GM12878 (cell line): ENCODE results near the gene FIBCD1. TPM values are rescaled to one million over a fixed set of nuclear protein-coding genes. Genes with fewer than 3 reads are reported as not detected.

Source experiments
- ATAC-seq: fragments of 200-7000 bp; cut with Tn5 transposase; 3 replicates; pipeline ENCODE4 v1.9.1; 2020; ENCODE audit warnings: mild to moderate bottlenecking, moderate library complexity
- BruUV-seq: library from RNA; stranded (reverse); fragments of 400-500 nt; replicated peaks from 2 replicates; lab custom pipeline; 2021; lab: Mats Ljungman, UMichigan
- CTCF ChIA-PET: fragments of 300-600 bp; sonication (Branson Sonifier 250); formaldehyde crosslinking; extraction: SDS; loops from one replicate; lab custom pipeline; 2021; ENCODE audit warnings: inconsistent platforms; lab: Yijun Ruan, JAX
- POLR2A ChIA-PET: fragments of 350-600 bp; formaldehyde crosslinking; extraction: SDS; loops from one replicate; lab custom pipeline; 2021; ENCODE audit warnings: inconsistent platforms; lab: Charles Lee
- RAD21 ChIA-PET: fragments of 300-600 bp; sonication (Branson Sonifier 250); formaldehyde crosslinking; loops from one replicate; lab custom pipeline; 2023; ENCODE audit warnings: antibody characterized with exemption; ENCODE audit not compliant: unreplicated experiment; lab: Charles Lee
- SMC1A ChIA-PET: fragments of 300-600 bp; sonication (Branson Sonifier 250); formaldehyde crosslinking; loops from one replicate; lab custom pipeline; 2023; ENCODE audit not compliant: unreplicated experiment, uncharacterized antibody; lab: Charles Lee
- DNase-seq: peaks from one replicate; pipeline ENCODE4 v3.0.0-alpha.2; 2011; ENCODE audit warnings: low read depth, low spot score
- FAIRE-seq: peaks from 3 replicates; lab custom pipeline; 2011; peaks lifted over from hg19 to GRCh38; lab: Jason Lieb, UNC
- H2AFZ ChIP-seq: 2 replicates; pipeline ENCODE4 v1.6.0; 2011; ENCODE audit warnings: low read depth, low read length, control low read depth; ENCODE audit not compliant: control insufficient read depth
- H3K27ac ChIP-seq: 2 replicates; pipeline ENCODE4 v1.5.1; 2011; ENCODE audit warnings: control low read depth; ENCODE audit not compliant: control insufficient read depth, insufficient read depth
- H3K27me3 ChIP-seq, 2 experiments: replicated peaks in 1 of 2; 2 replicates each; pipeline versions ENCODE4 v1.6.0 to v1.6.1; 2011; ENCODE audit warnings: low read length in 1 of 2; ENCODE audit not compliant: control insufficient read depth in 2 of 2, insufficient read depth in 2 of 2
- H3K36me3 ChIP-seq, 2 experiments: 2 replicates each; pipeline ENCODE4 v1.5.1; 2011; ENCODE audit warnings: low read length in 1 of 2; ENCODE audit not compliant: control insufficient read depth in 2 of 2, insufficient read depth in 2 of 2
- H3K4me1 ChIP-seq: 2 replicates; pipeline ENCODE4 v1.6.1; 2011; ENCODE audit warnings: mild to moderate bottlenecking, low read length, moderate library complexity, mixed read lengths; ENCODE audit not compliant: control insufficient read depth, insufficient read depth
- H3K4me2 ChIP-seq: 2 replicates; pipeline ENCODE4 v1.6.0; 2011; ENCODE audit warnings: control low read depth; ENCODE audit not compliant: control insufficient read depth, insufficient read depth
- H3K4me3 ChIP-seq: fragments of 200-600 bp; sonication (generic); 2 replicates; pipeline ENCODE4 v1.5.1; 2016
- H3K79me2 ChIP-seq: 2 replicates; pipeline ENCODE4 v1.6.0; 2011; ENCODE audit warnings: low read length; ENCODE audit not compliant: control insufficient read depth, insufficient read depth
- H3K9ac ChIP-seq: 2 replicates; pipeline ENCODE4 v1.8.0; 2011; ENCODE audit warnings: low read length, control low read depth, mixed read lengths; ENCODE audit not compliant: control insufficient read depth, insufficient read depth
- H3K9me3 ChIP-seq: replicated peaks from 3 replicates; pipeline ENCODE4 v1.5.1; 2011; ENCODE audit warnings: mild to moderate bottlenecking, low read length; ENCODE audit not compliant: control insufficient read depth, insufficient read depth
- H4K20me1 ChIP-seq: 2 replicates; pipeline ENCODE4 v1.6.0; 2011; ENCODE audit not compliant: control insufficient read depth, insufficient read depth
- FOXM1 ChIP-seq: IDR thresholded peaks from 2 replicates; pipeline ENCODE4 v1.6.1; 2012; ENCODE audit warnings: low read depth, mild to moderate bottlenecking, inconsistent platforms, low read length, moderate library complexity
- IKZF2 ChIP-seq, 2 experiments: fragments of 450-650 bp; IDR thresholded peaks; 2 replicates each; pipeline ENCODE4 v1.6.1; 2017; ENCODE audit warnings: mild to moderate bottlenecking in 2 of 2, moderate library complexity in 2 of 2
- IRF4 ChIP-seq: IDR thresholded peaks from 2 replicates; pipeline ENCODE4 v1.6.1; 2011; ENCODE audit warnings: low read depth, low read length
- MTA3 ChIP-seq: IDR thresholded peaks from 2 replicates; pipeline ENCODE4 v1.6.1; 2012; ENCODE audit warnings: low read length, inconsistent platforms, borderline replicate concordance
- MXI1 ChIP-seq: fragments of 150-350 bp; IDR thresholded peaks from 2 replicates; pipeline ENCODE4 v1.6.1; 2011; ENCODE audit warnings: low read depth, mild to moderate bottlenecking, inconsistent platforms, low read length, improper control_type of control experiment
- NFIC ChIP-seq: IDR thresholded peaks from 2 replicates; pipeline ENCODE4 v1.6.1; 2012; ENCODE audit warnings: low read depth, mild to moderate bottlenecking, inconsistent platforms, low read length, moderate library complexity
- NFYB ChIP-seq: IDR thresholded peaks from 2 replicates; pipeline ENCODE4 v1.6.1; 2011; ENCODE audit warnings: low read depth, mild to moderate bottlenecking, low read length, improper control_type of control experiment, moderate library complexity; ENCODE audit not compliant: insufficient read depth
- NR2F1 ChIP-seq: fragments of 450-650 bp; conservative IDR thresholded peaks from 2 replicates; pipeline ENCODE4 v1.6.1; 2017; ENCODE audit warnings: mild to moderate bottlenecking
- RFX5 ChIP-seq: IDR thresholded peaks from 2 replicates; pipeline ENCODE4 v1.6.1; 2011; ENCODE audit warnings: low read depth, low read length, improper control_type of control experiment
- USF2 ChIP-seq: IDR thresholded peaks from 2 replicates; pipeline ENCODE4 v1.6.1; 2011; ENCODE audit warnings: low read depth, low read length, improper control_type of control experiment, borderline replicate concordance
- ZNF217 ChIP-seq: fragments of 450-650 bp; IDR thresholded peaks from 2 replicates; pipeline ENCODE4 v1.6.1; 2017; ENCODE audit warnings: antibody characterized with exemption, mild to moderate bottlenecking
- ZNF384 ChIP-seq: IDR thresholded peaks from 2 replicates; pipeline ENCODE4 v1.6.1; 2012; ENCODE audit warnings: low read depth, mild to moderate bottlenecking, low read length, improper control_type of control experiment, borderline replicate concordance
- ZNF592 ChIP-seq: fragments of 450-650 bp; IDR thresholded peaks from 2 replicates; pipeline ENCODE4 v1.6.1; 2017; ENCODE audit warnings: mild to moderate bottlenecking, moderate library complexity
- WGBS: methylation state at CpG from one replicate; pipeline ENCODE4 v1.1.6; 2016; ENCODE audit warnings: low lambda C conversion rate; ENCODE audit not compliant: insufficient replicate concordance, insufficient coverage; ENCODE audit errors: missing lambda C conversion rate; 5-methylcytosine and 5-hydroxymethylcytosine counted together
- in situ Hi-C: fragments of 300-500 bp; cut with MboI; formaldehyde crosslinking; loops from 9 replicates; pipeline ENCODE4 v1.14.3; 2018; ENCODE audit warnings: mixed read lengths
- intact Hi-C: fragments of 100-400 bp; cut with micrococcal nuclease; formaldehyde crosslinking; loops from one replicate; pipeline ENCODE4 v1.14.2; 2022; ENCODE audit not compliant: unreplicated experiment
- polyA plus RNA-seq, 11 experiments: library from polyadenylated mRNA; depleted of rRNA in 4 of 11; unstranded in 6 of 11; stranded (reverse) in 5 of 11; fragments of >200 nt; fragmentation: Nextera tagmentation in 4 of 11; fragmentation: Illumina TruSeq in 1 of 11; extraction: Ambion mirVana in 4 of 11; extraction: Trizol in 1 of 11; gene quantifications; 1 replicate in 1 of 11; 2 replicates in 10 of 11; pipeline versions ENCODE4 v1.2.1 to v1.2.3, GENCODE V29; 2011 to 2016; ENCODE audit warnings: inconsistent platforms in 2 of 11, missing spikeins in 2 of 11, low read depth in 1 of 11
- total RNA-seq, 4 experiments: library from RNA; depleted of rRNA in 3 of 4; stranded (reverse); fragments of >200 nt in 3 of 4; fragmentation: Illumina TruSeq in 1 of 4; extraction: Trizol in 1 of 4; gene quantifications; 2 replicates each; pipeline versions ENCODE4 v1.2.1 to v1.2.3, GENCODE V29; 2013 to 2021

FIBCD1 gene
- total and polyA plus RNA-seq, 10 of the 15 experiments (the other 5 are each of a cell fraction or from before 2014, with no cell fraction given): 0.04 to 0.95 (median 0.25) TPM; not detected in 6

- 65% methylated on average over 1 of the region's 1 CpG for WGBS
- no TSS peak for BruUV-seq
- ChIA-PET RAD21 (no interaction called here), POLR2A (no interaction called here), SMC1A (no interaction called here), CTCF (no interaction called here)
- TF ChIP-seq IRF4: no peak
- TF ChIP-seq RFX5: no peak
- TF ChIP-seq NR2F1: no peak
- TF ChIP-seq ZNF384: no peak
- no peak for TF ChIP-seq NFYB
- no peak for TF ChIP-seq ZNF217
- no peak for TF ChIP-seq ZNF592
- no peak for TF ChIP-seq FOXM1
- no peak for TF ChIP-seq NFIC
- TF ChIP-seq IKZF2 (IDR thresholded peaks at IDR 0.05): no peak
- no peak for TF ChIP-seq USF2
- TF ChIP-seq MXI1: no peak
- TF ChIP-seq MTA3: no peak
- ATAC-seq (no peak), DNase-seq (no peak), FAIRE-seq (no peak)
- Histone ChIP-seq H3K4me2 (no peak overlapping the region), H3K27ac (no peak overlapping the region), H3K79me2 (no peaks in the 10 kb centered on the region), H4K20me1 (no peaks in the 10 kb centered on the region), H3K36me3 (no peaks in the 10 kb centered on the region), H2AFZ (no peak overlapping the region), H3K4me3 (no peak overlapping the region), H3K27me3 (no peaks in the 10 kb centered on the region), H3K9ac (no peak overlapping the region), H3K4me1 (no peaks in the 10 kb centered on the region), H3K9me3 (peaks cover 2% of the 10 kb centered on the region; the same call in 2 of the 3 replicates)
- intact Hi-C loops: no loop called here
- in situ Hi-C loops: no loop called here
Observed at GRCh38 chr9:130954317-130954716, 15.3 kb upstream of the FIBCD1 start.
